H1 (cell line): Measurements from ENCODE around the gene DYNC1I1. TPM values are rescaled to one million over a fixed set of nuclear protein-coding genes. Genes with fewer than 3 reads are reported as not detected.

Experiments
- CTCF ChIA-PET: fragments of 300-600 bp; sonication (Branson Sonifier 250); formaldehyde crosslinking; loops from one replicate; lab custom pipeline; 2021; ENCODE audit not compliant: partially characterized antibody; lab: Charles Lee
- POLR2A ChIA-PET: fragments of 300-600 bp; sonication (Branson Sonifier 250); formaldehyde crosslinking; loops from one replicate; lab custom pipeline; 2021; ENCODE audit warnings: inconsistent platforms; ENCODE audit not compliant: partially characterized antibody; lab: Charles Lee
- DNase-seq, 2 experiments: peaks; one replicate each; pipeline versions ENCODE4 v3.0.0 to v3.0.0-alpha.2; 2010 to 2022; ENCODE audit warnings: low spot score in 2 of 2, low read depth in 1 of 2, mixed read lengths in 1 of 2
- FAIRE-seq: peaks from 2 replicates; lab custom pipeline; 2011; peaks lifted over from hg19 to GRCh38; lab: Jason Lieb, UNC
- H2AFZ ChIP-seq: 2 replicates; pipeline ENCODE4 v1.8.1; 2012; ENCODE audit warnings: low read length, inconsistent platforms
- H2AK5ac ChIP-seq: 2 replicates; pipeline ENCODE4 v1.6.1; 2013; ENCODE audit warnings: low read depth, low read length
- H2BK120ac ChIP-seq: replicated peaks from 2 replicates; pipeline ENCODE3; 2013; ENCODE audit warnings: low read depth, low read length, inconsistent platforms
- H2BK12ac ChIP-seq: 2 replicates; pipeline ENCODE4 v1.6.1; 2013; ENCODE audit warnings: low read depth, low read length
- H2BK15ac ChIP-seq: 2 replicates; pipeline ENCODE4 v1.6.1; 2013; ENCODE audit warnings: low read length
- H2BK20ac ChIP-seq: 2 replicates; pipeline ENCODE4 v1.6.1; 2013; ENCODE audit warnings: low read length
- H2BK5ac ChIP-seq: 2 replicates; pipeline ENCODE4 v1.6.1; 2013; ENCODE audit warnings: low read depth, low read length
- H3K14ac ChIP-seq: 2 replicates; pipeline ENCODE4 v1.6.1; 2013; ENCODE audit warnings: inconsistent platforms; ENCODE audit not compliant: insufficient read length
- H3K18ac ChIP-seq: 2 replicates; pipeline ENCODE4 v1.6.1; 2013; ENCODE audit warnings: low read length; ENCODE audit errors: extremely low read depth
- H3K23ac ChIP-seq: 2 replicates; pipeline ENCODE4 v1.6.1; 2013; ENCODE audit warnings: inconsistent platforms; ENCODE audit not compliant: insufficient read length
- H3K23me2 ChIP-seq: 2 replicates; pipeline ENCODE4 v1.6.1; 2013; ENCODE audit warnings: low read depth, low read length
- H3K27ac ChIP-seq: 2 replicates; pipeline ENCODE4 v1.6.1; 2011; ENCODE audit warnings: low read depth, low read length, inconsistent platforms
- H3K27me3 ChIP-seq, 4 experiments: replicated peaks in 1 of 4; 1 replicate in 1 of 4; 2 replicates in 3 of 4; pipeline versions ENCODE4 v1.6.1 to v1.8.1; 2011 to 2013; ENCODE audit warnings: low read length in 3 of 4, mild to moderate bottlenecking in 3 of 4, inconsistent platforms in 2 of 4, mixed read lengths in 2 of 4, moderate library complexity in 1 of 4; ENCODE audit not compliant: control insufficient read depth in 3 of 4, insufficient read depth in 3 of 4; ENCODE audit errors: extremely low read depth in 1 of 4
- H3K36me3 ChIP-seq, 4 experiments: 2 replicates each; pipeline versions ENCODE4 v1.6.1 to v1.8.1; 2011 to 2013; ENCODE audit warnings: mild to moderate bottlenecking in 4 of 4, low read length in 3 of 4, moderate library complexity in 2 of 4, control low read depth in 1 of 4, inconsistent platforms in 1 of 4; ENCODE audit not compliant: insufficient read depth in 4 of 4, control insufficient read depth in 2 of 4
- H3K4ac ChIP-seq: replicated peaks from 2 replicates; pipeline ENCODE3; 2013; ENCODE audit warnings: low read length, low read depth, mixed read lengths, inconsistent platforms; ENCODE audit not compliant: insufficient read length
- H3K4me1 ChIP-seq, 4 experiments: replicated peaks in 1 of 4; 1 replicate in 1 of 4; 2 replicates in 3 of 4; pipeline versions ENCODE4 v1.6.1 to v1.8.1; 2011 to 2013; ENCODE audit warnings: low read length in 3 of 4, inconsistent platforms in 2 of 4, mixed read lengths in 1 of 4; ENCODE audit not compliant: insufficient read depth in 4 of 4, control insufficient read depth in 3 of 4
- H3K4me2 ChIP-seq, 2 experiments: 2 replicates each; pipeline versions ENCODE4 v1.6.1 to v1.8.1; 2011 to 2013; ENCODE audit warnings: low read depth in 2 of 2, low read length in 2 of 2, control low read depth in 1 of 2, inconsistent platforms in 1 of 2, mild to moderate bottlenecking in 1 of 2; ENCODE audit not compliant: insufficient read depth in 1 of 2
- H3K4me3 ChIP-seq, 4 experiments: fragments of 200-600, 300-600 bp in 1 of 4; sonication (generic), shearing (Covaris generic), sonication (Bioruptor Twin) in 1 of 4; 2 replicates each; pipeline versions ENCODE4 v1.5.1 to v1.8.1; 2011 to 2016; ENCODE audit warnings: low read length in 4 of 4, low read depth in 3 of 4, control low read depth in 2 of 4, inconsistent platforms in 2 of 4, mild to moderate bottlenecking in 2 of 4, mixed read lengths in 1 of 4, moderate library complexity in 1 of 4; ENCODE audit not compliant: insufficient read depth in 2 of 4; ENCODE audit errors: extremely low read depth in 1 of 4
- H3K56ac ChIP-seq: replicated peaks from 2 replicates; pipeline ENCODE3; 2013; ENCODE audit warnings: low read depth, mild to moderate bottlenecking, mixed read lengths, low read length, inconsistent platforms; ENCODE audit not compliant: insufficient read length
- H3K79me1 ChIP-seq: 2 replicates; pipeline ENCODE4 v1.6.1; 2013; ENCODE audit warnings: low read depth, low read length, control low read depth
- H3K79me2 ChIP-seq, 2 experiments: 2 replicates each; pipeline versions ENCODE4 v1.6.1 to v1.8.1; 2012 to 2013; ENCODE audit warnings: low read length in 2 of 2, mild to moderate bottlenecking in 2 of 2, inconsistent platforms in 1 of 2; ENCODE audit not compliant: insufficient read depth in 2 of 2, control insufficient read depth in 1 of 2
- H3K9ac ChIP-seq, 4 experiments: replicated peaks in 1 of 4; 1 replicate in 1 of 4; 2 replicates in 3 of 4; pipeline versions ENCODE4 v1.6.1 to v1.8.1; 2011 to 2013; ENCODE audit warnings: low read depth in 3 of 4, low read length in 3 of 4, control low read depth in 2 of 4, mild to moderate bottlenecking in 2 of 4, moderate library complexity in 2 of 4, inconsistent platforms in 1 of 4; ENCODE audit errors: extremely low read depth in 1 of 4
- H3K9me3 ChIP-seq, 2 experiments: 2 replicates each; pipeline versions ENCODE4 v1.6.1 to v1.8.1; 2012 to 2013; ENCODE audit warnings: mild to moderate bottlenecking in 2 of 2, moderate library complexity in 2 of 2, control low read depth in 1 of 2, inconsistent platforms in 1 of 2, low read depth in 1 of 2, low read length in 1 of 2, mixed read lengths in 1 of 2; ENCODE audit not compliant: insufficient read depth in 2 of 2
- H4K20me1 ChIP-seq, 2 experiments: replicated peaks in 1 of 2; 2 replicates each; pipeline versions ENCODE3 to v1.8.1; 2011 to 2013; ENCODE audit warnings: inconsistent platforms in 2 of 2, low read length in 2 of 2, mild to moderate bottlenecking in 1 of 2; ENCODE audit not compliant: insufficient read depth in 2 of 2, control insufficient read depth in 1 of 2
- H4K5ac ChIP-seq: 2 replicates; pipeline ENCODE4 v1.6.1; 2013; ENCODE audit warnings: low read length, low read depth, mixed read lengths, inconsistent platforms; ENCODE audit not compliant: insufficient read length
- H4K8ac ChIP-seq: 2 replicates; pipeline ENCODE4 v1.8.0; 2013; ENCODE audit warnings: mild to moderate bottlenecking, moderate library complexity, low read length, inconsistent platforms; ENCODE audit not compliant: insufficient read depth; ENCODE audit errors: extremely low read depth
- H4K91ac ChIP-seq: replicated peaks from 2 replicates; pipeline ENCODE3; 2013; ENCODE audit warnings: low read length, mixed read lengths, inconsistent platforms; ENCODE audit not compliant: insufficient read length
- CEBPB ChIP-seq: IDR thresholded peaks from 2 replicates; pipeline ENCODE4 v1.6.1; 2012; ENCODE audit warnings: low read depth, low read length
- CHD2 ChIP-seq: IDR thresholded peaks from 2 replicates; pipeline ENCODE4 v1.6.1; 2012; ENCODE audit warnings: low read length, improper control_type of control experiment
- EGR1 ChIP-seq: IDR thresholded peaks from 2 replicates; pipeline ENCODE4 v1.6.1; 2011; ENCODE audit warnings: low read depth, low read length, borderline replicate concordance
- KDM1A ChIP-seq: fragments of 200-600, 300-600 bp; sonication (generic); IDR thresholded peaks from 2 replicates; pipeline ENCODE4 v1.7.1; 2016; ENCODE audit warnings: mild to moderate bottlenecking, low read length, borderline replicate concordance
- SP4 ChIP-seq: IDR thresholded peaks from 2 replicates; pipeline ENCODE4 v1.6.1; 2012; ENCODE audit warnings: low read length, inconsistent platforms
- ZNF274 ChIP-seq: IDR thresholded peaks from 2 replicates; pipeline ENCODE4 v1.7.0; 2012; ENCODE audit warnings: low read length, borderline replicate concordance; ENCODE audit errors: extremely low read depth
- WGBS, 2 experiments: shearing (Covaris generic) in 1 of 2; methylation state at CpG; one replicate each; pipeline versions ENCODE4 v1.1.6 to v1.1.7; 2013 to 2015; ENCODE audit warnings: low lambda C conversion rate in 2 of 2, mixed read lengths in 2 of 2, inconsistent platforms in 1 of 2, low coverage in 1 of 2, missing lambda C conversion rate in 1 of 2; ENCODE audit not compliant: insufficient replicate concordance in 2 of 2, insufficient coverage in 1 of 2, insufficient read length in 1 of 2; ENCODE audit errors: extremely low coverage in 1 of 2, missing lambda C conversion rate in 1 of 2; 5-methylcytosine and 5-hydroxymethylcytosine counted together
- polyA plus RNA-seq, 7 experiments: library from polyadenylated mRNA; depleted of rRNA in 3 of 7; stranded (reverse) in 5 of 7; unstranded in 2 of 7; fragments of >200 nt in 5 of 7; fragments of 200-250 nt in 2 of 7; gene quantifications; 1 replicate in 5 of 7; 2 replicates in 1 of 7; 4 replicates in 1 of 7; pipeline versions ENCODE4 v1.2.1 to v1.2.3, GENCODE V29; 2011 to 2013; ENCODE audit warnings: missing spikeins in 2 of 7, mixed read lengths in 2 of 7
- total RNA-seq: library from RNA; stranded (reverse); fragmentation: NEBNext Ultra II Directional; extraction: Animal tissue kit (Norgen Biotek cat#: 25700); gene quantifications from 2 replicates; pipeline ENCODE4 v1.2.1, GENCODE V29; 2021

The DYNC1I1 gene
- total and polyA plus RNA-seq, 2 of the 8 experiments (the other 6 are each of a cell fraction or from before 2014, with no cell fraction given), result 0.45 to 0.58 TPM

GRCh38 chr7:96009148-96009547 lies 236.8 kb downstream of the DYNC1I1 start:
- H3K56ac ChIP-seq, result no peak overlapping the region
- no peak overlapping the region for H2BK120ac ChIP-seq
- no peak overlapping the region for H3K4me3 ChIP-seq
- no peak overlapping the region for H3K27ac ChIP-seq
- no peak overlapping the region for H4K8ac ChIP-seq
- WGBS, 2 experiments, result 100% methylated on average over 2 of the region's 2 CpGs; no CpG with 5 or more reads in 1 of the 2 experiments
- no peak overlapping the region for H2AK5ac ChIP-seq
- H3K23ac ChIP-seq, result no peak overlapping the region
- H3K4me1 ChIP-seq, result no peaks in the 10 kb centered on the region
- no peak overlapping the region for H2BK5ac ChIP-seq
- no peaks in the 10 kb centered on the region for H3K9me3 ChIP-seq
- no peak overlapping the region for H3K18ac ChIP-seq
- H3K9ac ChIP-seq, result no peak overlapping the region
- H3K4ac ChIP-seq, result no peak overlapping the region
- no peak overlapping the region for H4K91ac ChIP-seq
- H3K23me2 ChIP-seq, result no peaks in the 10 kb centered on the region; the same call in 1 of the 2 replicates
- DNase-seq (no peak), FAIRE-seq (no peak)
- ChIA-PET POLR2A (no interaction called here), CTCF (interaction anchor here (1.3 kb wide), 1 partner anchor 16 kb away, joined by 3 read pairs; no protein-coding TSS in a partner anchor)
- H4K5ac ChIP-seq, result no peak overlapping the region
- TF ChIP-seq CHD2 (no peak), ZNF274 (no peak), SP4 (no peak), KDM1A (no peak), EGR1 (no peak), CEBPB (no peak)
- H3K4me2 ChIP-seq, result no peak overlapping the region
- H3K36me3 ChIP-seq, result no peaks in the 10 kb centered on the region
- H4K20me1 ChIP-seq, result no peaks in the 10 kb centered on the region
- H2BK20ac ChIP-seq, result no peak overlapping the region
- no peaks in the 10 kb centered on the region for H3K27me3 ChIP-seq
- no peak overlapping the region for H3K14ac ChIP-seq
- no peaks in the 10 kb centered on the region for H3K79me2 ChIP-seq
- no peak overlapping the region for H2BK12ac ChIP-seq
- H3K79me1 ChIP-seq, result no peaks in the 10 kb centered on the region
- H2AFZ ChIP-seq, result no peak overlapping the region
- no peak overlapping the region for H2BK15ac ChIP-seq
